Brain microvascular endothelial cell (primary cell): ENCODE results near the gene DNAJC10.

Source experiments
- DNase-seq: peaks from one replicate; pipeline ENCODE4 v3.0.0-alpha.2; 2020
- H3K27ac ChIP-seq: fragments of 250-450 bp; sonication (Bioruptor Pico); 2 replicates; pipeline ENCODE4 v1.5.1; 2020; ENCODE audit warnings: mild to moderate bottlenecking, moderate library complexity
- H3K27me3 ChIP-seq: fragments of 250-450 bp; sonication (Bioruptor Pico); replicated peaks from 2 replicates; pipeline ENCODE4 v1.5.1; 2020; ENCODE audit warnings: mild to moderate bottlenecking
- H3K36me3 ChIP-seq: fragments of 250-450 bp; sonication (Bioruptor Pico); replicated peaks from 2 replicates; pipeline ENCODE4 v1.5.1; 2020; ENCODE audit warnings: mild to moderate bottlenecking
- H3K4me3 ChIP-seq: 2 replicates; pipeline ENCODE4 v1.5.1; 2011; ENCODE audit warnings: low read depth, mild to moderate bottlenecking, control low read depth, low read length, moderate library complexity
- in situ Hi-C: cut with HindIII; loops from 2 replicates; pipeline ENCODE4 v1.10.0; 2017; ENCODE audit warnings: low sequenced_read_pairs, low pct_ligation_motif_present
- TF ChIP-seq, protein P1 (sequence below): IDR thresholded peaks from 2 replicates; pipeline ENCODE4 v1.5.1; 2011; ENCODE audit warnings: low read depth, mild to moderate bottlenecking, moderate library complexity, low read length, control low read depth, inconsistent platforms; ENCODE audit errors: missing control alignments

DNAJC10 gene, protein sequence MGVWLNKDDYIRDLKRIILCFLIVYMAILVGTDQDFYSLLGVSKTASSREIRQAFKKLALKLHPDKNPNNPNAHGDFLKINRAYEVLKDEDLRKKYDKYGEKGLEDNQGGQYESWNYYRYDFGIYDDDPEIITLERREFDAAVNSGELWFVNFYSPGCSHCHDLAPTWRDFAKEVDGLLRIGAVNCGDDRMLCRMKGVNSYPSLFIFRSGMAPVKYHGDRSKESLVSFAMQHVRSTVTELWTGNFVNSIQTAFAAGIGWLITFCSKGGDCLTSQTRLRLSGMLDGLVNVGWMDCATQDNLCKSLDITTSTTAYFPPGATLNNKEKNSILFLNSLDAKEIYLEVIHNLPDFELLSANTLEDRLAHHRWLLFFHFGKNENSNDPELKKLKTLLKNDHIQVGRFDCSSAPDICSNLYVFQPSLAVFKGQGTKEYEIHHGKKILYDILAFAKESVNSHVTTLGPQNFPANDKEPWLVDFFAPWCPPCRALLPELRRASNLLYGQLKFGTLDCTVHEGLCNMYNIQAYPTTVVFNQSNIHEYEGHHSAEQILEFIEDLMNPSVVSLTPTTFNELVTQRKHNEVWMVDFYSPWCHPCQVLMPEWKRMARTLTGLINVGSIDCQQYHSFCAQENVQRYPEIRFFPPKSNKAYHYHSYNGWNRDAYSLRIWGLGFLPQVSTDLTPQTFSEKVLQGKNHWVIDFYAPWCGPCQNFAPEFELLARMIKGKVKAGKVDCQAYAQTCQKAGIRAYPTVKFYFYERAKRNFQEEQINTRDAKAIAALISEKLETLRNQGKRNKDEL

DNA sequence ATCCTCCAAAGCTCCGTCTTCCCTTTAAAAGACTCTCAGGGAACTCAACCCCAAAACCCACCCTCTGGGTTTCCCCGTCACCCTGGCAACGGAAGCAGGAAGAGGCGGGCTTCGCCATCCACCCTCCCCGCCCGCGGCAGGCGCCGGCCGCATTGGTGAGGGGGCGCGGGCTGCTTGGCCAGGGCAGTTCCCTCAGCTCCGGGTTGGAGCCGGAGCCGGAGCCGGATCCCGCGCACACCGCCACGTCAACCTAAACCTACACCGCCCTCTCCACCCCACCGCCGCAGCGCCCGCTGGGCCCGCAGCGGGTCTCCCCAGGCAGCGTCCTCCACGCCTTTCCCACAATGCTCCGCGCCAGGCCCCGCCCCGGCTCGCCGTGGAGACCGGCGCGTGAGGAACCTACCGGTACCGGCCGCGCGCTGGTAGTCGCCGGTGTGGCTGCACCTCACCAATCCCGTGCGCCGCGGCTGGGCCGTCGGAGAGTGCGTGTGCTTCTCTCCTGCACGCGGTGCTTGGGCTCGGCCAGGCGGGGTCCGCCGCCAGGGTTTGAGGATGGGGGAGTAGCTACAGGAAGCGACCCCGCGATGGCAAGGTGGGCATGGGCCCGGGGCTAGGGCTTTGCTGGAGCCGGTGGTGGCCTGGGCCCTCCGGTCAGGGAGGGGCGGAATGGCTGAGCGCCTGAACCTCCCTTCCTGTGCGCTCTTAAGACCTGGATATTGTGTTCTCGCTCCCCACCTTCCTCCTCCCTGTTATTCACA is at the start of gene DNAJC10:
TSS of gene DNAJC10 (plus strand) at position 366 of the 758 bp plus-strand sequence. CDS start 1,830 bp downstream, outside the sequence.
- H3K36me3 ChIP-seq: no peaks in the 10 kb centered on the region
- DNase-seq: peak; percentile 93
- H3K27ac ChIP-seq: peak within 1 kb of the TSS; percentile 74
- TF ChIP-seq, protein P1, sequence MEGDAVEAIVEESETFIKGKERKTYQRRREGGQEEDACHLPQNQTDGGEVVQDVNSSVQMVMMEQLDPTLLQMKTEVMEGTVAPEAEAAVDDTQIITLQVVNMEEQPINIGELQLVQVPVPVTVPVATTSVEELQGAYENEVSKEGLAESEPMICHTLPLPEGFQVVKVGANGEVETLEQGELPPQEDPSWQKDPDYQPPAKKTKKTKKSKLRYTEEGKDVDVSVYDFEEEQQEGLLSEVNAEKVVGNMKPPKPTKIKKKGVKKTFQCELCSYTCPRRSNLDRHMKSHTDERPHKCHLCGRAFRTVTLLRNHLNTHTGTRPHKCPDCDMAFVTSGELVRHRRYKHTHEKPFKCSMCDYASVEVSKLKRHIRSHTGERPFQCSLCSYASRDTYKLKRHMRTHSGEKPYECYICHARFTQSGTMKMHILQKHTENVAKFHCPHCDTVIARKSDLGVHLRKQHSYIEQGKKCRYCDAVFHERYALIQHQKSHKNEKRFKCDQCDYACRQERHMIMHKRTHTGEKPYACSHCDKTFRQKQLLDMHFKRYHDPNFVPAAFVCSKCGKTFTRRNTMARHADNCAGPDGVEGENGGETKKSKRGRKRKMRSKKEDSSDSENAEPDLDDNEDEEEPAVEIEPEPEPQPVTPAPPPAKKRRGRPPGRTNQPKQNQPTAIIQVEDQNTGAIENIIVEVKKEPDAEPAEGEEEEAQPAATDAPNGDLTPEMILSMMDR: no peak
- H3K27me3 ChIP-seq: no peaks in the 10 kb centered on the region
- in situ Hi-C loops: no loop called here
- peak within 1 kb of the TSS; percentile 80 for H3K4me3 ChIP-seq

DNA sequence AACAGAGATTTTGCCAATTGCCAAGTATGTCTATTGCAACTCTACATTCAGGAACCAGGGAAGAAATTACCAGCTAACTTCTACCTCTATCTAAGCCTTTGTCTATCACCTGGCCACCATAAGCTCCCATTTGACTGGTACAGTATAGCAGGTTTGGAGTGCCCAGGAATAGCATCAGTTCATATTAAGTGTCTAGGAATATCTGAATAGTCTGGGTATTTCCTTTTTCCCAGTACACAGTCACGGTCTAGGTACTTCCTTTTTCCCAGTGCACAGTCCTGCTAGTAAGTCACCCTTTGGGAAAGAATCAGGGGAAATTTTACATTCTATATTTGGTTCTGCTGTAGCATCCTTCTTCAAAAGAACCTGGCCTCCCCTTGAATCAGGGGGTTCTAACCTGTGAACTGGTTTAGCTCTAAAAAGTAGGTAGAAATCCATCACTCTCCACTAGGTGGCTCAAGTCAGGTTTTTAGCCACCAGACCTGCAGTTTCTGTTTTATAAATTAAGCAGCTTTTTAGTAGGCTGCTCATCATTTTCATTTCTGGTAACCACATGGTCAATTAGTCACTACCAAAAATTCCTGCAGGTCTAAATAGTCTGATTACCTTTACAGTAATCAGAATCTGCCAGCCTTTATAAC is 49.3 kb upstream of the DNAJC10 start:
- in situ Hi-C loops: loop anchor here (25.0 kb wide), 1 partner anchor 479 kb away; no protein-coding TSS in a partner anchor
- H3K4me3 ChIP-seq: no peak overlapping the region
- H3K27ac ChIP-seq: no peak overlapping the region
- no peaks in the 10 kb centered on the region for H3K36me3 ChIP-seq
- TF ChIP-seq, protein P1: peak; percentile 70
- no peaks in the 10 kb centered on the region for H3K27me3 ChIP-seq
- DNase-seq: peak; percentile 37

DNA sequence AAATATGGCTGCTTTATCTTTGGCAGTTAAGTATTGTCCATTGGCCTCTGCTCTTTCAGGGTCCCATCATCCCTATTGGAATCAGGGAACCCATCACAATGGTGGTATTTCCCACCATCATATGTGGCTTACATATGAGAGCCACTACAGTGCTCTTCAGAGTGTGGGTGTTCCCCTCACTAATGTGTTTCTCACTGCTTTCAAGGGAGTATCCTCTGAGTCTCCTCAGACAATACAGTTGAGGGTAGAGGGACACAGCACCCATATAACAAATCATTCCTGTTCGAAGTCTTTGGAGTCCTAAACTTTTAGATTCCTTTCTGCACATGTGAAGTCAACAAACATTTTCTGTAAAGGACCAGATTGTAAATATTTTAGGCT is 48.8 kb upstream of the DNAJC10 start:
- Histone ChIP-seq H3K27me3 (no peaks in the 10 kb centered on the region), H3K4me3 (no peak overlapping the region), H3K27ac (no peak overlapping the region), H3K36me3 (no peaks in the 10 kb centered on the region)
- DNase-seq: no peak
- in situ Hi-C loops: loop anchor here (25.0 kb wide), 1 partner anchor 480 kb away; no protein-coding TSS in a partner anchor
- TF ChIP-seq, protein P1: no peak

DNA sequence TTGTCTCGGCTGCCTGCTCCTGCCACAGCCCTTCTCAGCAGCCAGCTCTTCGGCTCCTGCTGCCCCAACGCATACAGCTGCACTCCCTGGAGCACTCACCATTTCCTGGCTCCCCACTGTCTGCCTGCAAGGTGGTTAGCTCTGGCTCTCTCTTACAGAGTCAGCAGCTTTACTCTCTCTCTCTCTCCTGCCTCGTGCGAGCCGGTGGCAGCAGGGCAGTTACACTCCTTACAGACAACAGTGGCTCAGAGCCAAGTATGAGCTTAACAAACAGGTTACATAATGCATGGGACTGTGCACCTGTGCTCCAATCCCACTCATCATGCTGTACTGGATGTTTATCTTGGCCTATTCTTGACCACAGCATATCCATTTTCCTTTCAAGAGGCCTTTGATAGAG is 47.4 kb upstream of the DNAJC10 start:
- no peak overlapping the region for H3K27ac ChIP-seq
- H3K4me3 ChIP-seq: no peak overlapping the region
- no peak for DNase-seq
- no peaks in the 10 kb centered on the region for H3K27me3 ChIP-seq
- no peaks in the 10 kb centered on the region for H3K36me3 ChIP-seq
- TF ChIP-seq, protein P1: no peak
- in situ Hi-C loops: loop anchor here (25.0 kb wide), 1 partner anchor 481 kb away; no protein-coding TSS in a partner anchor
